Measurements from ENCODE around the gene PLTP.
"Not testable (repeated sequence)": the region's sequence is repeated elsewhere in the genome, so short reads cannot be mapped to it uniquely, and the experiment has no call there.

PLTP gene

GRCh38 chr20:45896641-45897161, 15.3 kb downstream of the PLTP start:
- no peak for DNase-seq

DNA sequence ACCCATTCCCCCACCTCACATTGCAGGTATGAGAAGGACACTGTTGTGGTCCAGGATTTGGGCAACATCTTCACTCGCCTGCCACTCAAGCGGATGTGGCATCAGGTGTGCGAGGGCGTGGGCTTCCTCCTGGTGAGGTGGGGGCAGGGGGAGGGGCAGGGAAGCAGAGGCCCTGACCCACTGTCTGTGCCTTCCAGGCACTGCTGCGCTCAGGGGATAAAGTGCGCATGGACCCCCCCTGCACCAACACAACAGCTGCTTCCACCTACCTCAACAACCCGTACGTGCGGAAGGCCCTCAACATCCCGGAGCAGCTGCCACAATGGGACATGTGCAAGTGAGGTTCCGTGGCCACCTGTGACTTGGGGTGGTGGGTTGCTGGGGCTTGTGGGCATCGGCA, 17.2 kb downstream of the PLTP start:
- DNase-seq: no peak

DNA sequence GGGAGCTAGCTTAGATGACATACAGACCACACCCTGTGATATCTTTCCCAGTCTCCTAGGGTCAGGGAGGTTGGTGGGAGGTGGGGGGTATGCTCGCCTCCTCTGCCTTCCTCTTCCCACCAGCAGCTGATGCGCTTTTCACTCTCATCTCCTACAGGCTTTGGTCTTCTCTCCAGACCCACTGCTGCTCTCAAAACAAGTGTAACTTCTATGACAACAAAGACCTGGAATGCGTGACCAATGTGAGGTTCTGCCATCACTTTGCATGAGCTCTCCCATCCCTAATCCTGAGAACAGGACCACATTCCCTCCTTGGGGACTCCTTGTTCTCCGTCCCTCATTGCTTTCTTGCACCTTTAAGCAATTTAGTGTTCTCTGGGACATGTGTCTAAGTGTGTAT, 18.1 kb downstream of the PLTP start:
- DNase-seq: no peak

DNA sequence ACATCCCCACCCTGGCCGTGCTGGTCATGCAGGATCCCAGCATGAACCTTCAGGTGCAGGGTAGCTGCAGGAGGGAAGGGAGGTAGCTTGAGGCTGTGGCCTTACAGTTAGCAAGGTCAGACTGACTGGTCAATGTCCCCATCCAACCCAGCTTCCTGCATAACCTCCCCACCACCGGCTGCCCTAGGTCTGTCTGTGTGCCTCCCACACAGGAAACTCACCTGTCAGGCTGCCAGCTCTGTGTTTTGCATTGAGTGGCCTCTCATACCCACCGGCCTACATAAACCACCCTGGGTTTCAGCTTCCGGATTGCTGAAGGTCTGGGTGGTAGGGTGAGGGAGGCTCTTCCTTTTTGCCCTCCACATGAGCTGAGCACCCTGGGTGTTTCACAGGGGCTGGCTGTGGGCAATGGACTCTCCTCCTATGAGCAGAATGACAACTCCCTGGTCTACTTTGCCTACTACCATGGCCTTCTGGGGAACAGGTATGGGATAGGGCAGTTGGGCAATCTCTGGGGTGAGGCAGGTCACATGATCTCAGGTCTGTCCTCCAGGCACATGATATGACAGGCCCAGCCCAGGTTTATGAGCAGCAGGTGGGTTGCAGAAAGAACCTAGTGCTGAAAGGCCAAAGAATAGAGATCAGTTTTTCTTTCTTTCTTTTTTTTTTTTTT, 19.0 kb downstream of the PLTP start:
- peak in 1 of 5 donors; percentile 23 for DNase-seq

DNA sequence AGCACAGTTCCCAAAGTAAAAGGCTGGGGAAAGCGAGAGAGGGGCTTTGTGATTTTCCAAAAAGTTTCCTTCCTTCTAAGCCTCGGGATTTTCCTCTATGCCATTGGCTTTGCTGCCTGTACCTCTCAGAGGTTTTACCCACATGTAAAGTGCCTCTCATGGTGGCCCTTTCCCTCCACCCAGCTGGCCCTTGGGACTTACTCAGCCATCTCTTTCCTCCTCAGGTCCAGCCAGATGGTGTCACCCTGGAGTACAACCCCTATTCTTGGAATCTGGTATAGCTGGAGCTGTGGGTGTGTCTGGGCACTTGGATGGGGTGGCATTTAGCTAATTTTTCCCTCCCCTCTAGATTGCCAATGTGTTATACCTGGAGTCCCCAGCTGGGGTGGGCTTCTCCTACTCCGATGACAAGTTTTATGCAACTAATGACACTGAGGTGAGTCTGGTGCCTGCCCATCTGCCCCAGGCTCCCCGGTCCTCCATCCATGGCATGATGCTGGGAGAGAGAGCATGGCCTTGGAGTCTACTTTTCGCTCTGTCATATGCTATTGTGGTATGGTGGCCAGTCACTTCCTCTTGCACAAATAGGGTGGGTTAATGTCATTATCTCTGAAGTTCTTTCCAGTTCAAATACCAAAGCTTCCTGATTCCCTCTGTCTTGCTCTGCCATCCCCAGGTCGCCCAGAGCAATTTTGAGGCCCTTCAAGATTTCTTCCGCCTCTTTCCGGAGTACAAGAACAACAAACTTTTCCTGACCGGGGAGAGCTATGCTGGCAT, 19.7 kb downstream of the PLTP start:
- DNase-seq: no peak

GRCh38 chr20:45890985-45891983, 20.7 kb downstream of the PLTP start, which contains the start of the genes CTSA and NEURL2:
CTSA (plus strand) TSS chr20:45891335; CDS start chr20:45891569, 234 bp downstream.
NEURL2 (minus strand) TSS chr20:45891208; CDS start chr20:45890991, 217 bp downstream.
- DNase-seq: peak; percentile 69 to 82 (median 78)

DNA sequence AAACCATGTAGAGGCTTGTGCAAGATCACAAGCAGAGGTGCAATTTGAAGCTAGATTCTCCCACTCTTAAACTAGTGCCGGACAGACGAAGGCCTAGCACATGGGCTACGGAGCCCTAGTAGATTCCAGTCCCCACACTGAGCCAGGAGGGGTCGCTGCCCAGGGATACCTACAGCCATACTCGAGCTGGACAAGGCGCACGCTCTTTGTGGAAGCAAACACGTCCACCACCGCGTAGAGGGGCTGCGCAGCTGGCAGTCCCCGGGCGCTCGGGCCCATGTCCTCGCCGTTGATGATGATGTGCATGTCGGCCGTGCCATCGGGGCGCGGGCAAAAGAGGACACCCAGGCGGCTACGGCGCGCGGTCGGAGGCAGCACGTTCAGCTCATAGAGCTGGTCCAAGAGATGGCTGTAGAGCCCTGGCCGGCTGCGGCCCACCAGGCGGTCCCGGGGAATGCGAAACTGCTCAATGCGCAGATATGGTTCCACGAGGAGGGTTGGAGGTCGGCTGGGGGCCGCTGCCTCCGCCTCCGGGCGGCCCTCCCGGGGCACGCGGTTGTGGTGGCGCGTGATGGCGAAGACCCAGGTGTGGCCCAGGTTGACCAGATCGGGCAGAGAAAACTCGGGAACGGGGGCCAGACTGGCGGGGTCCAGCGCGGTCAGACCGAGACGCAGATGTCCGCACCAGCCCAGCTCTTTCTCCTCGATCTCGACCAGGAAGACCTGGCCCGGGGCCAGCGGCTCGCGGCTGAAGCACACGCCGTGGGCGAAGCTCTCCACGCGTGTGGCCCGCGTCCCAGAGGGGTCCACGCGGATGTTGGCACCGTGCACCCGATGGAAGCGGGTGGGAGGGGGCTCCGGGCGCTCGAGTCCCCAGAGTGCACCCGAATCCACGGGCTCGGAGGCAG, 21.6 kb downstream of the PLTP start:
- DNase-seq: peak in 3 of 5 donors; percentile 23 to 40 (median 36)

- no peak for DNase-seq
Observed at GRCh38 chr20:45888681-45889080, 23.3 kb downstream of the PLTP start.

DNA sequence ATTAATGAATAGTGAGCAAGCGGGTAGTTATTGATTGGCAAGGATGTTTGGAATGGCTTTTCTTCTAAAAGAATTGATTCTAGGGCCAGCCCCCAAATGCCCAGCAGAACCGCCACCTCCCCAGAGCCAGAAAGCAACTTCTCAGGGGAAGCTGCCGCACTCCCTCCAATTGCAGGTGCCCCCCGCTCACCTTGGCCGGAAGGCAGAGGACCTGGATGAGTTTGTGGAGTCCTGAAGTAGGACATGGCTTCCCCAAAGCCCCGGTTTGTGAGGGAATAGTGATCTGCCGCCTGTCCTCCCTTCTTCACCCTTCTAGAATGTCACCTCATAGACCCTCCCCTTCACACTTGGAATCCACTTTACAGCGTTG, 24.6 kb downstream of the PLTP start, which contains the start of gene SPATA25:
Gene SPATA25 (minus strand): TSS at position 277 of the 370 bp plus-strand sequence. CDS start 32 bp downstream, at position 245.
- DNase-seq: no peak

DNA sequence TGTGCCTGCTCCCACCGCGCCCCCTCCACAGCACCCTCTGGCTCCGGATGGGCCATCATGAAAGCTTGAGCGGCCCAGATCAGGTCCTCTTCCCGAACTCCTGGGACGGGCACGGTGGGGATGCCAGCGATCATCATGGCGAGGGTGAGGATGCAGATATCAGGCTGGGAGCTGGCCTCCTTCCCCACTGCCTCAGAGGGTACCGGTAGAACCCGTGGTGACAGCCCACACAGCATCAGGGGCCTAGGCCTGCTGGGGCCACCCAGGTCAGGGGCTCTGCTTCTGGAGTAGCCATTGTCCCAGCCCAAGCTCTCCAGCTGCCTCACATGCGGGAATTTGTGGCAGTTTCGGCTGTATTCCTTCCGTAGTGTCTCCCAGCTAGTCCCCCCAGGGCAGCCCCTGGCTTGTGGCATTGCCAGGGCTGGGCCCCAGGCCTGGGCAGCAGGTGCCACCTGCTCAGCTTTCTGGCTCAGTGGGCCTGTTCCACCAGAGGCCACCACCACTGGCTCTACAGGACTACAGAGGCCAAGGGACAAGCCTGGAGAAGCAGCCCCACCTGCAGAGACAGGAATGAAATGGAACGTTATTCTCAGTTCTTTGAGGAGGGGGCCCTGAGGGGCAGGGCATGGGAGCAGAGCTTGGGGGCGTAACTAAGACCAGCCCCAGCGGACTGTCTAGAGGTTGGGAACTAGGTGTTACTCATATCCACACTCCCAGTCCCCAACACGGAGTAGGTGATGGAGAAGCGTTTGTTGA, 25.2 kb downstream of the PLTP start:
- no peak for DNase-seq

DNA sequence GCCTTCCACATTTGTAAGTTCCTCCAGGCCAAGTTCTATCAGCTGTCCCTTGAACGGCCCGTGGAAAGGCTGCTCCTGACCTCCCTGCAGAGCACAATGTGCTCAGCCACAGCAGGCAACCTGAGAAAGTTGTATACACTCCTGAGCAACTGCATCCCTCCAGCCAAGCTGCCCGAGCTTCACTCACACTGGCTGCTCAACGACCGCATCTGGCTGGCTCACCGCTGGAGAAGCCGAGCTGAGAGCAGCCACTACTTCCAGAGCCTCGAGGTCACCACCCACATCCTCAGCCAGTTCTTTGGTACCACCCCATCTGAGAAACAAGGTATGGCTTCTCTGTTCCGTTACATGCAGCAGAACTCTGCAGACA, 28.9 kb downstream of the PLTP start:
- no peak for DNase-seq

DNA sequence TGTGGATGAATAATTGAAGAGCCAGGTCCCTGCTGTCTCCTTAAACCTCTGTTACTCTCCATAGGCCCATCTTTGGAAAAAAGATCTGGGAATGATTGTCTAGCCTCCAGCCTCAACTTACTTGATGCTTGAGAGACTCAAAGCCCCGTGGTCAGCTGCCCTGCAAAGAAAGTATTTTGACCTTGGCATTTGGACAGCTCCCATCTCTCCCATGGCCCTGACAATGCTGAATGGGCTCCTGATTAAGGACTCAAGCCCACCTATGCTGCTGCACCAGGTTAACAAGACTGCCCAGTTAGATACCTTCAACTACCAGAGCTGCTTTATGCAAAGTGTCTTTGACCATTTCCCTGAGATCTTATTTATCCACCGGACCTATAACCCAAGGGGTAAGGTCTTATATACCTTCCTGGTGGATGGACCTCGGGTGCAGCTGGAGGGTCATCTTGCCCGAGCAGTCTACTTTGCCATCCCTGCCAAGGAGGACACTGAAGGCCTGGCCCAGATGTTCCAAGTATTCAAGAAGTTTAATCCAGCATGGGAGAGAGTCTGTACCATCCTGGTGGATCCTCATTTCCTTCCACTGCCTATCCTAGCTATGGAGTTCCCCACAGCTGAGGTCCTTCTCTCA, 29.4 kb downstream of the PLTP start:
- DNase-seq: no peak

GRCh38 chr20:45880988-45881788, 30.8 kb downstream of the PLTP start, which contains the start of gene ZSWIM1:
ZSWIM1 (plus strand) TSS chr20:45881227; CDS start chr20:45882593, 1,366 bp downstream.
- DNase-seq: peak; percentile 93 to 99 (median 96)

DNA sequence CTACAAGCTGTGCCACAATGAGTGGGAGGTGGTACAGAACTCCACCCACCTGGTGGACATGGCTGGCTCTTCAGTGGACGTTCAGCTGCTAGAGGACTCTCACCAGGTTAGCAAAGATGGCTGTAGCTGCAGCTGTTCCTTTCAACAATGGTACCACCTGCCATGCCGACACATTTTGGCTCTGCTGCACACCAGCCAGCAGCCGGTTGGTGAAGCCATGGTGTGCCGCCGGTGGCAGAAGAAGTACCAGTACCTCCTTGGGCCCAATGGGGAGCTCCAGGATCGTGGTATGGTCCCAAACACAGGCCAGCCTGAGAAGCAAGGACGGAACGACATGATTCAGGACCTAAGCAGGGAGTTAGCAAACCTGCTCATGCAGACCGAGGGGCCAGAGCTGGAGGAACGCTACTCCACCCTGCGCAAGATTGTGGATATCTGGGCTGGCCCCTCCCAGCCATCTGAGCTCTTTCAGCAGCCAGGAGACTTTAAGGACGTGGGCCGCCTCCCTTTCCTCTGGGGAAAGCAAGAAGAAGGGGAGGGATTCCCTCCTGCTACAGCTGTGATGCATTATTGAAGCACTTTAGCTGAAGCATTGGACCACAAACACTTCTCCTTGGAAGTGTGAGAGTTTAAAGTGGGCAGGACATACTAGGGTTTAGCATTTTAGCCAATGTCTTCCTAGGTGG, 33.7 kb downstream of the PLTP start:
- no peak for DNase-seq

DNA sequence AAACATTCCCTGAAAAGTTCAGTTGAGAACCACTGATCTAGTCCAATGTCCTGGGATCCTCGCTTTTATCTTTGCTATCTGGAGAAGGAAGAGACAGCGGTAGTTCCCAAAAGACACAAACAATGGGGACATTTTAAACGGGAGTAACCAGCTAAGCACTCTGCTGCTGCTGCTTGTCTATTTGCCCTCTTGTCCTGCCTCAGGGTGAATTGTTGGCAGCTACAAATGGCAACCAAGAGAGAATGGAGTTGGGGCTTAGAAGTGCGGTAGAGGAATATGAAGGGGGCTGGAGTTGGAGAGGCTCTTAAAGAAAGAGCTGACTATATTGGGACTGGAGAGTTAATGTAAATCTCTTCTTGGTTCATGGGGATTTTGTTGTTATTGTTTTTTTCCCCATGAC, 37.4 kb downstream of the PLTP start:
- DNase-seq: no peak

- not testable (repeated sequence) for DNase-seq
Observed at GRCh38 chr20:45874104-45874481, 37.9 kb downstream of the PLTP start.

- no peak for DNase-seq
Observed at GRCh38 chr20:45873409-45874103, 38.4 kb downstream of the PLTP start.

DNA sequence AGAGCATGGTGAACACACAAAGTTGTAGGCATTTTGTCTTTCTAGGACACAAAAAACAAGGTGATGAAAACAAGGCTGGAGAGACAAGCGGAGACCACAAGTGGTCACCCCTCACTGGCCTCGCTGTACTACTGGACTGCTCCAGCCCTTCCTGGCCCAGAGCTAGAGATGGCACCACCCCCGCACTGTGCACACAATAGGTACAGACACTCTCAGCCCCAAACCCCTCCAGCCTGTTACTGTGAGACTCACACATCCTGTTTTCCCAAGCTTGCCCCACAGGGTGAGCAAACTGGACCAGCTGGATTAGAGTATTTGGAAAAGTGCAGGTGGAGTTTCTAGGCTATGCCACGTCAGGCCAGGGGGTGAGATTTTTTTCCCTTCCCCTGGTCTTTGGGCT, 39.3 kb downstream of the PLTP start:
- DNase-seq: no peak
